Gastrocnemius medialis (tissue), 4 donors: Measurements from ENCODE around the gene ISG20L2. TPM values are rescaled to one million over a fixed set of nuclear protein-coding genes. Genes with fewer than 3 reads are reported as not detected.
A peak's percentile ranks its signal among the peaks of the same experiment; 100 is the strongest.

Experiments
- ATAC-seq, 2 donors: fragments of 150-250 bp; one replicate each; pipeline ENCODE4 v1.9.1; 2016
- DNase-seq, 2 donors: peaks; one replicate each; pipeline ENCODE4 v3.0.0-alpha.2; 2019
- H3K27ac ChIP-seq, 4 donors: fragments of 200-600 bp; sonication (generic); 1 replicate in 1 of 4; 2 replicates in 3 of 4; pipeline ENCODE4 v1.5.1; 2016 to 2018; ENCODE audit warnings: mild to moderate bottlenecking in 2 of 4, moderate library complexity in 1 of 4
- H3K27me3 ChIP-seq, 3 donors: fragments of 200-600 bp; sonication (generic) in 2 of 3; 1 replicate in 1 of 3; 2 replicates in 2 of 3; pipeline versions ENCODE4 v1.5.1 to v1.6.0; 2016 to 2019; ENCODE audit warnings: mild to moderate bottlenecking in 1 of 3, moderate library complexity in 1 of 3
- H3K36me3 ChIP-seq, 2 donors: fragments of 200-600 bp; sonication (generic) in 1 of 2; one replicate each; pipeline ENCODE4 v1.5.1; 2017 to 2018
- H3K4me1 ChIP-seq, 2 donors: fragments of 200-600 bp; sonication (generic) in 1 of 2; one replicate each; pipeline ENCODE4 v1.5.1; 2016 to 2017; ENCODE audit warnings: mild to moderate bottlenecking in 2 of 2
- H3K4me3 ChIP-seq, 4 donors: fragments of 200-600 bp; sonication (generic) in 3 of 4; 1 replicate in 1 of 4; 2 replicates in 3 of 4; pipeline ENCODE4 v1.5.1; 2016 to 2019; ENCODE audit warnings: mild to moderate bottlenecking in 2 of 4
- H3K9me3 ChIP-seq, 3 donors: fragments of 200-600 bp; sonication (generic) in 2 of 3; 1 replicate in 1 of 3; 2 replicates in 2 of 3; pipeline ENCODE4 v1.5.1; 2016 to 2019
- POLR2A ChIP-seq, 2 donors: fragments of 450-650 bp; IDR thresholded peaks; one replicate each; pipeline ENCODE4 v1.6.1; 2017; ENCODE audit warnings: antibody characterized with exemption in 2 of 2, mild to moderate bottlenecking in 2 of 2, moderate library complexity in 2 of 2
- in situ Hi-C, 4 donors: fragments of 200-750 bp; cut with MboI; loops; one replicate each; pipeline versions ENCODE4 v1.15.0 to v1.8.0; 2017; ENCODE audit warnings: low sequenced_read_pairs in 4 of 4
- intact Hi-C: fragments of 100-400 bp; cut with DNase I; formaldehyde crosslinking; loops from one replicate; pipeline ENCODE4 v1.15.1; 2023; ENCODE audit warnings: low total_unique reads
- total RNA-seq, 4 donors: library from RNA; depleted of rRNA; stranded (reverse); fragments of >200 nt; gene quantifications; one replicate each; pipeline versions ENCODE4 v1.1.0 to v1.2.3, GENCODE V29; 2016
- TF ChIP-seq, protein P1 (sequence below), 5 experiments: fragments of 450-650 bp in 3 of 5; fragments of 200-600 bp in 2 of 5; sonication (generic) in 2 of 5; IDR thresholded peaks in 4 of 5; conservative IDR thresholded peaks in 1 of 5; 1 replicate in 4 of 5; 2 replicates in 1 of 5; pipeline ENCODE4 v1.5.1; 2016 to 2019; ENCODE audit warnings: antibody characterized with exemption in 5 of 5, mild to moderate bottlenecking in 3 of 5, moderate library complexity in 3 of 5

The ISG20L2 gene
- total RNA-seq, 4 donors from 2014 or later, result 9.5 to 16.4 (median 15.1) TPM

- DNase-seq (no peak), ATAC-seq (no peak)
- Histone ChIP-seq H3K9me3 (no peaks in the 10 kb centered on the region), H3K4me3 (no peak overlapping the region), H3K27me3 (no peaks in the 10 kb centered on the region), H3K27ac (no peak overlapping the region), H3K4me1 (peaks cover 4 to 6% of the 10 kb centered on the region in 2 donors), H3K36me3 (no peaks in the 10 kb centered on the region)
- intact Hi-C loops, result no loop called here
- in situ Hi-C loops, result loop anchor here in 2 of 4 donors (25.0 kb wide), 2 partner anchors 180 to 205 kb away; partner anchors contain the start of genes INSRR (in 1 of the 2), NTRK1 (in 1 of the 2) and PEAR1 (in 1 of the 2)
- TF ChIP-seq, protein P1, sequence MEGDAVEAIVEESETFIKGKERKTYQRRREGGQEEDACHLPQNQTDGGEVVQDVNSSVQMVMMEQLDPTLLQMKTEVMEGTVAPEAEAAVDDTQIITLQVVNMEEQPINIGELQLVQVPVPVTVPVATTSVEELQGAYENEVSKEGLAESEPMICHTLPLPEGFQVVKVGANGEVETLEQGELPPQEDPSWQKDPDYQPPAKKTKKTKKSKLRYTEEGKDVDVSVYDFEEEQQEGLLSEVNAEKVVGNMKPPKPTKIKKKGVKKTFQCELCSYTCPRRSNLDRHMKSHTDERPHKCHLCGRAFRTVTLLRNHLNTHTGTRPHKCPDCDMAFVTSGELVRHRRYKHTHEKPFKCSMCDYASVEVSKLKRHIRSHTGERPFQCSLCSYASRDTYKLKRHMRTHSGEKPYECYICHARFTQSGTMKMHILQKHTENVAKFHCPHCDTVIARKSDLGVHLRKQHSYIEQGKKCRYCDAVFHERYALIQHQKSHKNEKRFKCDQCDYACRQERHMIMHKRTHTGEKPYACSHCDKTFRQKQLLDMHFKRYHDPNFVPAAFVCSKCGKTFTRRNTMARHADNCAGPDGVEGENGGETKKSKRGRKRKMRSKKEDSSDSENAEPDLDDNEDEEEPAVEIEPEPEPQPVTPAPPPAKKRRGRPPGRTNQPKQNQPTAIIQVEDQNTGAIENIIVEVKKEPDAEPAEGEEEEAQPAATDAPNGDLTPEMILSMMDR (IDR thresholded peaks at IDR 0.05 in 4 of 5, conservative IDR thresholded peaks at IDR 0.05 in 1 of 5), result no peak
- no peak for TF ChIP-seq POLR2A (IDR thresholded peaks at IDR 0.05)
Observed at GRCh38 chr1:156682166-156682890, 46.2 kb downstream of the ISG20L2 start.

DNA sequence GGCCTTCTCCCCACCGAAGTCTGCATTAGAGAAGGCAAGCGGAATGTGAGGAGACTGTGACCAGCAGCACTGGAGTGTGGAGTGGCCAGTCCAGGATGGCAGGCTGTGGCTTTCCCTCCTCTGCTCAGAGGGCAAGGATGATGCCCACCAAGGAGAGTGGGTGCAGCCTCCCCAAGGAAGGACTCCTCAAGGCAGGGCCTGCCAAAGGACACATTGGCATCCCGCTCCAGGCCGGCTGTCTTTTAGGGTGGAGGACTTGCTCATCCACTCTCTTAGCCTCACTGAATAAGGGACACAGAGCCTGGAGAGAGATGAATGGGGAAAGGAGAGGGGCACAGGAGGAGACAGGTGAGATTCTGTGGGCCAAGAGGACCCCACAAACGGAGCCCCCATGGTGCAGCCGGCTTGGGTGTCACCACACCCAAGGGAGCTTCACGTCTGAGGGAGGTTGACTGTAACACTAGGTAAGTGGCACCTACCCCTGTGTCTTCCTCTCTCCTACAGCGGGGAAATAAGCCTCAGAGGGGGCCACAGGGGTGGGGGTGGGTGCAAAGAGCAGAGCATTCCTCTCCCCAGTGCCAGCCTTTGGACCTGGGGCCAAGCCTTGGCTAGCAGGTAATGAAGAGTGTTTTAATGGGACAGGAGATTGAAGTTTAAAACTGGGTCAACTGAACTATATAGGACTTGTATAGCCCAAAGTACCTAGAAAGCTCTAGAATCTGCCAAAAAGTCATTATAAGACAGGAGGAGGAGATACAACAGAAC is 47.2 kb downstream of the ISG20L2 start:
- Histone ChIP-seq H3K4me1 (peaks cover 10 to 13% of the 10 kb centered on the region in 2 donors), H3K4me3 (no peak overlapping the region), H3K27me3 (no peaks in the 10 kb centered on the region), H3K36me3 (no peaks in the 10 kb centered on the region), H3K9me3 (no peaks in the 10 kb centered on the region), H3K27ac (no peak overlapping the region)
- intact Hi-C loops (no loop called here), in situ Hi-C loops (loop anchor here in 2 of 4 donors (25.0 kb wide), 2 partner anchors 181 to 206 kb away; partner anchors contain the start of genes INSRR (in 1 of the 2), NTRK1 (in 1 of the 2) and PEAR1 (in 1 of the 2))
- DNase-seq (no peak), ATAC-seq (no peak)
- TF ChIP-seq POLR2A (IDR thresholded peaks at IDR 0.05), result no peak
- TF ChIP-seq, protein P1 (IDR thresholded peaks at IDR 0.05 in 4 of 5, conservative IDR thresholded peaks at IDR 0.05 in 1 of 5), result no peak

DNA sequence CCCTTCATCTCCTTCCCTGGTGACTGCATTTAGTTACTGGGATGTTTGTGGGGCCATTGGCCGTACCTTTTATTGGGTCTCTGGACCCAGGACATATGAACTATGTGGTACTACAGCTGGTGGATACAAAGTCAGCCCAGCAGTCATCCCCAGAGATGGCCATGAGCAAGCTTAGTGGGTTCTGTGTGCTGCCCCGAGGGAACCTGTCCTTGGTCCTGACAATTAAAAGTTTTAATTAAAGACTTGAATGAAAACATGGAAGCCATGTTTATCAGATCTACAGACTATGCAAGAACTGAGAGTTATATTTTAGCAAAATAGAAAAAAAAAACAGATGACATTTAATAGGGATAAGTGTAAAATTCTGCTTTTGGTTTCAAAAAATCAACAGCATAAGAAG is 48.5 kb downstream of the ISG20L2 start:
- in situ Hi-C loops (loop anchor here in 2 of 4 donors (25.0 kb wide), 2 partner anchors 182 to 207 kb away; partner anchors contain the start of genes INSRR (in 1 of the 2), NTRK1 (in 1 of the 2) and PEAR1 (in 1 of the 2)), intact Hi-C loops (no loop called here)
- no peaks in the 10 kb centered on the region for H3K36me3 ChIP-seq
- no peaks in the 10 kb centered on the region for H3K9me3 ChIP-seq
- no peak overlapping the region for H3K27ac ChIP-seq
- H3K27me3 ChIP-seq, result no peaks in the 10 kb centered on the region
- DNase-seq, result no peak
- H3K4me3 ChIP-seq, result no peak overlapping the region
- TF ChIP-seq POLR2A (IDR thresholded peaks at IDR 0.05), result no peak
- TF ChIP-seq, protein P1 (IDR thresholded peaks at IDR 0.05 in 4 of 5, conservative IDR thresholded peaks at IDR 0.05 in 1 of 5), result no peak
- ATAC-seq, result no peak
- peaks cover 15 to 25% of the 10 kb centered on the region in 2 donors for H3K4me1 ChIP-seq

- DNase-seq (peak; percentile 47 to 68), ATAC-seq (peak; percentile 72 to 79)
- intact Hi-C loops, result loop anchor here (1.0 to 5.0 kb wide), 2 partner anchors 18 to 221 kb away; no protein-coding TSS in a partner anchor
- in situ Hi-C loops, result loop anchor here in 2 of 4 donors (25.0 kb wide), 2 partner anchors 184 to 209 kb away; partner anchors contain the start of genes INSRR (in 1 of the 2), NTRK1 (in 1 of the 2) and PEAR1 (in 1 of the 2)
- no peaks in the 10 kb centered on the region for H3K9me3 ChIP-seq
- peak overlapping the region; percentile 73 to 79 (median 77) for H3K27ac ChIP-seq
- H3K4me3 ChIP-seq, result peak overlapping the region; percentile 54 to 64 (median 64)
- H3K36me3 ChIP-seq, result no peaks in the 10 kb centered on the region
- H3K4me1 ChIP-seq, result peaks cover 25 to 45% of the 10 kb centered on the region in 2 donors
- TF ChIP-seq, protein P1 (IDR thresholded peaks at IDR 0.05 in 4 of 5, conservative IDR thresholded peaks at IDR 0.05 in 1 of 5), result peak; percentile 92 to 99 (median 93)
- no peak for TF ChIP-seq POLR2A (IDR thresholded peaks at IDR 0.05)
- H3K27me3 ChIP-seq, result no peaks in the 10 kb centered on the region
Observed at GRCh38 chr1:156677616-156678596, 50.7 kb downstream of the ISG20L2 start.
